Ascending aorta (tissue), 2 donors: ENCODE data around the gene NTM. TPM values are rescaled to one million over a fixed set of nuclear protein-coding genes. Genes with fewer than 3 reads are reported as not detected.

Experiments used
- DNase-seq, 2 donors: peaks; one replicate each; pipeline ENCODE4 v3.0.0-alpha.2; 2019; ENCODE audit warnings: low spot score in 2 of 2
- H3K27ac ChIP-seq, 2 donors: fragments of 200-600 bp; sonication (generic); one replicate each; pipeline ENCODE4 v1.5.1; 2016 to 2017; ENCODE audit warnings: mild to moderate bottlenecking in 1 of 2
- H3K27me3 ChIP-seq: fragments of 200-600 bp; sonication (generic); one replicate; pipeline ENCODE4 v1.5.1; 2017
- H3K36me3 ChIP-seq, 2 donors: fragments of 200-600 bp; sonication (generic); one replicate each; pipeline ENCODE4 v1.5.1; 2016
- H3K4me1 ChIP-seq, 2 donors: fragments of 200-600 bp; sonication (generic); one replicate each; pipeline ENCODE4 v1.5.1; 2016 to 2017; ENCODE audit warnings: mild to moderate bottlenecking in 1 of 2
- H3K4me3 ChIP-seq, 2 donors: fragments of 200-600 bp; sonication (generic); one replicate each; pipeline ENCODE4 v1.5.1; 2016 to 2017; ENCODE audit warnings: mild to moderate bottlenecking in 1 of 2
- H3K9me3 ChIP-seq, 2 donors: fragments of 200-600 bp; sonication (generic); one replicate each; pipeline ENCODE4 v1.5.1; 2016
- CTCF ChIP-seq, 3 experiments: fragments of 200-600 bp in 2 of 3; fragments of 450-650 bp in 1 of 3; sonication (generic) in 2 of 3; IDR thresholded peaks; one replicate each; pipeline ENCODE4 v1.5.1; 2016 to 2019; ENCODE audit warnings: antibody characterized with exemption in 3 of 3, mild to moderate bottlenecking in 1 of 3, moderate library complexity in 1 of 3
- intact Hi-C: fragments of 100-400 bp; cut with DNase I; formaldehyde crosslinking; loops from one replicate; pipeline ENCODE4 v1.15.1; 2023
- total RNA-seq: library from RNA; depleted of rRNA; stranded (reverse); fragments of >200 nt; gene quantifications from one replicate; pipeline ENCODE4 v1.1.0, GENCODE V29; 2016

The NTM gene
- total RNA-seq, 1 donor from 2014 or later: not detected

- intact Hi-C loops: no loop called here
- Histone ChIP-seq H3K9me3 (no peaks in the 10 kb centered on the region), H3K36me3 (no peaks in the 10 kb centered on the region), H3K27ac (no peak overlapping the region), H3K27me3 (no peaks in the 10 kb centered on the region), H3K4me3 (no peak overlapping the region), H3K4me1 (no peaks in the 10 kb centered on the region)
- TF ChIP-seq CTCF (IDR thresholded peaks at IDR 0.05): no peak
- no peak for DNase-seq
Measured at GRCh38 chr11:131474947-131475346, 104.5 kb downstream of the NTM start.

- DNase-seq: no peak
- Histone ChIP-seq H3K27me3 (no peaks in the 10 kb centered on the region), H3K4me1 (no peaks in the 10 kb centered on the region), H3K27ac (no peak overlapping the region), H3K36me3 (no peaks in the 10 kb centered on the region), H3K4me3 (no peak overlapping the region), H3K9me3 (no peaks in the 10 kb centered on the region)
- no peak for TF ChIP-seq CTCF (IDR thresholded peaks at IDR 0.05)
- intact Hi-C loops: no loop called here
Measured at GRCh38 chr11:131476266-131476665, 105.9 kb downstream of the NTM start.

DNA sequence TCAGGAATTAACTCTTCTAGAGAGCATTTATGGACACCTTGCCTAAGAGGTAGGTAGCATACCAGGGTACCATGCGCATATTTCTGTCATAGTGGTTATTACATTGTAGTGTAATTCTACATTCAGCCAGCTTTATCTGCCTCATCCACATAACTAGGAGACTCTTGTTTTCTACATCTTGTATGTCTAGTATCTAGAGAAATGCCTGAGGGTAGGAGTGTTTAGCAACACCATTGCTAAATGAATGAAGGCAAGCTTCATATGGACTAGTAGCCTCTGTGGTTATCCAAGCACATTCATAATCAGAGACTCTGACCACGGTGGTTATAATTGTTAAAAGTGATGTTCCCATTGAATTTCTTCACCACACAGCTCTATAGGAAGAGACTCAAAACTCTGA lies 107.9 kb downstream of the NTM start:
- no peaks in the 10 kb centered on the region for H3K27me3 ChIP-seq
- no peak overlapping the region for H3K27ac ChIP-seq
- intact Hi-C loops: no loop called here
- H3K4me3 ChIP-seq: no peak overlapping the region
- H3K36me3 ChIP-seq: no peaks in the 10 kb centered on the region
- DNase-seq: no peak
- no peaks in the 10 kb centered on the region for H3K9me3 ChIP-seq
- H3K4me1 ChIP-seq: no peaks in the 10 kb centered on the region
- no peak for TF ChIP-seq CTCF (IDR thresholded peaks at IDR 0.05)

- no peak overlapping the region for H3K27ac ChIP-seq
- H3K9me3 ChIP-seq: no peaks in the 10 kb centered on the region
- no peaks in the 10 kb centered on the region for H3K27me3 ChIP-seq
- H3K4me3 ChIP-seq: no peak overlapping the region
- no peak for DNase-seq
- H3K4me1 ChIP-seq: no peaks in the 10 kb centered on the region
- intact Hi-C loops: no loop called here
- no peak for TF ChIP-seq CTCF (IDR thresholded peaks at IDR 0.05)
- no peaks in the 10 kb centered on the region for H3K36me3 ChIP-seq
Measured at GRCh38 chr11:131481303-131481702, 110.9 kb downstream of the NTM start.

- Histone ChIP-seq H3K36me3 (no peaks in the 10 kb centered on the region), H3K4me1 (no peaks in the 10 kb centered on the region), H3K27ac (no peak overlapping the region), H3K9me3 (no peaks in the 10 kb centered on the region), H3K27me3 (no peaks in the 10 kb centered on the region), H3K4me3 (no peak overlapping the region)
- no peak for DNase-seq
- intact Hi-C loops: no loop called here
- no peak for TF ChIP-seq CTCF (IDR thresholded peaks at IDR 0.05)
Measured at GRCh38 chr11:131481971-131482370, 111.6 kb downstream of the NTM start.

DNA sequence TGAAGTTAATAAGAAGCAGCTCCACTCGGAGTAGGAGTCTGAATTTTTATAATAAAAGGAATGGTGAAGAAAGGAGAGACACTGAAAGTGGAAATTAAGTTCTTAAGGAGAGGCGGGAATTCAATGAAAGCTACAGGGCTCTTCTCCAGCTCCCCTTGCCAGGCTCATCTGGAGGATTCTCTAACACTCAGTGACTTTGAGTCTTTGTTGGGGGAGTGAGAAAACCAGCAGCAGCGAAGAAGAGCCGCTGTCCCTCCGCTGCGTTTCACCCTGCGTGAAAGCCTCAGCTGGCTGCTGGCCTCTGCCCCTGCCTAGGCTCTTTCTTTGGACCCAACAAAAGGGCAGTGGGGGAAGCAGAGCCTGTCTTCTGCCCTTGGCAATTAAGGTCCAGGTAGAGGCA lies 113.0 kb downstream of the NTM start:
- Histone ChIP-seq H3K9me3 (no peaks in the 10 kb centered on the region), H3K36me3 (no peaks in the 10 kb centered on the region), H3K27ac (no peak overlapping the region), H3K4me3 (no peak overlapping the region), H3K4me1 (no peaks in the 10 kb centered on the region), H3K27me3 (no peaks in the 10 kb centered on the region)
- intact Hi-C loops: no loop called here
- no peak for TF ChIP-seq CTCF (IDR thresholded peaks at IDR 0.05)
- no peak for DNase-seq
